NOMO-1 treated with dmso at 0.1 percent for 144 hours (cell line): ENCODE measurements around the gene LAMA1.

Experiments used
- DNase-seq: peaks from one replicate; lab custom pipeline; 2025; ENCODE audit not compliant: unreplicated experiment; lab: John Stamatoyannopoulos, UW

The LAMA1 gene

GRCh38 chr18:6994056-6994770 is 123.4 kb downstream of the LAMA1 start:
- no peak for DNase-seq

- no peak for DNase-seq
Observed at GRCh38 chr18:6992761-6993160, 124.8 kb downstream of the LAMA1 start.

GRCh38 chr18:6983366-6983765 is 134.2 kb downstream of the LAMA1 start:
- DNase-seq: no peak

- DNase-seq: no peak
Observed at GRCh38 chr18:6982398-6982797, 135.2 kb downstream of the LAMA1 start.

GRCh38 chr18:6980363-6980762 is 137.2 kb downstream of the LAMA1 start:
- DNase-seq: no peak

- no peak for DNase-seq
Observed at GRCh38 chr18:6979954-6980353, 137.6 kb downstream of the LAMA1 start.

GRCh38 chr18:6976935-6977334 is 140.7 kb downstream of the LAMA1 start:
- DNase-seq: no peak

GRCh38 chr18:6975084-6975483 is 142.5 kb downstream of the LAMA1 start:
- DNase-seq: no peak

GRCh38 chr18:6971823-6972478 is 145.6 kb downstream of the LAMA1 start:
- DNase-seq: no peak

- DNase-seq: no peak
Observed at GRCh38 chr18:6963452-6964097, 154.0 kb downstream of the LAMA1 start.

GRCh38 chr18:6962571-6963451 is 154.8 kb downstream of the LAMA1 start:
- DNase-seq: no peak

GRCh38 chr18:6961331-6961730 is 156.3 kb downstream of the LAMA1 start:
- no peak for DNase-seq

GRCh38 chr18:6960656-6961055 is 156.9 kb downstream of the LAMA1 start:
- no peak for DNase-seq

GRCh38 chr18:6960124-6960523 is 157.5 kb downstream of the LAMA1 start:
- no peak for DNase-seq

- DNase-seq: no peak
Observed at GRCh38 chr18:6959110-6959509, 158.5 kb downstream of the LAMA1 start.

GRCh38 chr18:6956999-6957398 is 160.6 kb downstream of the LAMA1 start:
- no peak for DNase-seq

GRCh38 chr18:6956495-6956894 is 161.1 kb downstream of the LAMA1 start:
- no peak for DNase-seq

- DNase-seq: no peak
Observed at GRCh38 chr18:6955304-6955703, 162.3 kb downstream of the LAMA1 start.

- DNase-seq: no peak
Observed at GRCh38 chr18:6954501-6954900, 163.1 kb downstream of the LAMA1 start.

- DNase-seq: no peak
Observed at GRCh38 chr18:6951336-6952090, 166.1 kb downstream of the LAMA1 start.

GRCh38 chr18:6950641-6951040 is 167.0 kb downstream of the LAMA1 start:
- DNase-seq: no peak
